22Rv1 (cell line): ENCODE results near the gene PPP2R5A.

Source experiments
- H3K27ac ChIP-seq: fragments of 450-650 bp; 2 replicates; pipeline ENCODE4 v1.5.1; 2017
- CTCF ChIP-seq: fragments of 450-650 bp; IDR thresholded peaks from 2 replicates; pipeline ENCODE4 v1.5.1; 2017; ENCODE audit warnings: mild to moderate bottlenecking
- ZFX ChIP-seq: fragments of 450-650 bp; IDR thresholded peaks from 2 replicates; pipeline ENCODE4 v1.6.1; 2017; ENCODE audit warnings: antibody characterized with exemption, borderline replicate concordance

The PPP2R5A gene

GRCh38 chr1:212284744-212285684 is at the start of gene PPP2R5A:
Gene PPP2R5A (plus strand): TSS chr1:212285410. CDS start chr1:212286111, 701 bp downstream.
- H3K27ac ChIP-seq, result peak within 1 kb of the TSS; percentile 83
- TF ChIP-seq ZFX (no peak), CTCF (peak; percentile 49)

- H3K27ac ChIP-seq, result no peak overlapping the region
Measured at GRCh38 chr1:212235857-212236256, 49.4 kb upstream of the PPP2R5A start.

GRCh38 chr1:212236664-212237220 is 48.5 kb upstream of the PPP2R5A start:
- TF ChIP-seq ZFX (no peak), CTCF (no peak)
- no peak overlapping the region for H3K27ac ChIP-seq

More at GRCh38 chr1:212235857-212236256, 49.4 kb upstream of the PPP2R5A start:
- TF ChIP-seq ZFX (no peak), CTCF (no peak)

- H3K27ac ChIP-seq, result no peak overlapping the region
- no peak for TF ChIP-seq ZFX
- TF ChIP-seq CTCF, result no peak
Measured at GRCh38 chr1:212237651-212238050, 47.6 kb upstream of the PPP2R5A start.

GRCh38 chr1:212238552-212238951 is 46.7 kb upstream of the PPP2R5A start:
- TF ChIP-seq ZFX (no peak), CTCF (no peak)
- H3K27ac ChIP-seq, result no peak overlapping the region

GRCh38 chr1:212241501-212241900 is 43.7 kb upstream of the PPP2R5A start:
- no peak overlapping the region for H3K27ac ChIP-seq
- TF ChIP-seq ZFX (no peak), CTCF (no peak)

GRCh38 chr1:212241957-212242287 is 43.3 kb upstream of the PPP2R5A start:
- TF ChIP-seq ZFX (no peak), CTCF (no peak)

More at GRCh38 chr1:212241957-212242287, 43.3 kb upstream of the PPP2R5A start:
- no peak overlapping the region for H3K27ac ChIP-seq
